DMS153 treated with DMSO at 0.1 percent for 48 hours (cell line): ENCODE data around the gene AIF1.

Experiments used
- DNase-seq: peaks from one replicate; lab custom pipeline; 2025; ENCODE audit not compliant: unreplicated experiment; lab: John Stamatoyannopoulos, UW

Gene AIF1

GRCh38 chr6:31614684-31615578 is at the start of gene AIF1:
TSS of gene AIF1 (plus strand) at chr6:31615234. CDS start at chr6:31615330, 96 bp downstream.
- no peak for DNase-seq

GRCh38 chr6:31567531-31568370 is 47.3 kb upstream of the AIF1 start:
- no peak for DNase-seq

DNA sequence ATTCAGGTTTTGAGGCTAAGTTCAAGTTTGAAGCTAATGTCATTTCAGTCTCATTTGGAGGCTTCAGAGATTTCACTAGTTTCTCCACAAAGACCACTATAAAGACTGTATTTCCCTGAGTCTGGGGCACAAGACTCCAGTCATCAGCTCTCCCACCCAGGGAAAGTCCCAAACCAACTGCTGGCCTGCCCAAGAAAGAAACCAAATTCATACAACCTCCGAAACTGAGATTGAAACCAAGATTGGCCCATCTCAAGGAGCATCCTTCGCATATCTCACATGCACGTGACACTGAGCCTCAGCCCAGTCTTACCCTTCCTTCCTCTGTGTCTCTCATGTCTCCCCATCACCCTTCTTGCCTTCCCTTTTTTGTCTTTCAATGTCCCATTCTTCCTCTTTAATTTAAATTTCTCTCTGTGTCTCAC is 46.5 kb upstream of the AIF1 start:
- DNase-seq = no peak

DNA sequence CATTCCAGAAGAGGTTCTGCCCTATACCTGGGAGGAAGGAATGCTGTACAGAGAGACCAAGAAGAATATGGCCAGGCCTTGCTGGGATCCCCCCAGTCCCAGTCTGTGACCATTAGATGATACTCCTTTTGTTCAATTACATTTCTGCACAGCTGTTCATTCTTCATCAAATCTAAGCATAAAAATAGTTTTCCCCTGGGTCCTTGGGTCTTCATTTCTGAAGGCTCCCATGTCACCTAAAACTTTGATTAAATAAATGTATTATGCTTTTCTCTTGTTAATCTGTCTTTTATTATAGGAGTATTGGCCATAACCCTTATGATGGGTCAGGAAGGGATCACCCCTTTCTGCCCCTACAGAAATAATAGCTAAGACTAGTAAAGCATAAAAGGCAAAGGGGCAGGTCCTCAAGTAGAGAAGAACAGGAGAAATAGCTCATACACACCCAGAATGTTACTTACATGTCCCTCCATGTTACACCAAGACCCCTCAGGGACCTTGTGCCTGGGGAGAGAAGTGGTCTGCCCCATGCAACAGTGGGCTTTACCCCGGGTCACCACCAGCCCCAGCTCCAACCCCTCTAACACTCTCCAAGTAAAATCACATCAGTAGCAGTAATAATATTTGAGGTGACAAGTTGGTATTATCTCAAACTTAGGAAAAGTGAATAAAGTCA is 45.0 kb upstream of the AIF1 start:
- DNase-seq = no peak

GRCh38 chr6:31572041-31572911 is 42.8 kb upstream of the AIF1 start, which contains the start of gene LTA:
TSS of gene LTA (plus strand) at chr6:31572289. CDS start at chr6:31572743, 454 bp downstream.
- DNase-seq = no peak

GRCh38 chr6:31573239-31574105 is 41.6 kb upstream of the AIF1 start:
- DNase-seq = no peak

DNA sequence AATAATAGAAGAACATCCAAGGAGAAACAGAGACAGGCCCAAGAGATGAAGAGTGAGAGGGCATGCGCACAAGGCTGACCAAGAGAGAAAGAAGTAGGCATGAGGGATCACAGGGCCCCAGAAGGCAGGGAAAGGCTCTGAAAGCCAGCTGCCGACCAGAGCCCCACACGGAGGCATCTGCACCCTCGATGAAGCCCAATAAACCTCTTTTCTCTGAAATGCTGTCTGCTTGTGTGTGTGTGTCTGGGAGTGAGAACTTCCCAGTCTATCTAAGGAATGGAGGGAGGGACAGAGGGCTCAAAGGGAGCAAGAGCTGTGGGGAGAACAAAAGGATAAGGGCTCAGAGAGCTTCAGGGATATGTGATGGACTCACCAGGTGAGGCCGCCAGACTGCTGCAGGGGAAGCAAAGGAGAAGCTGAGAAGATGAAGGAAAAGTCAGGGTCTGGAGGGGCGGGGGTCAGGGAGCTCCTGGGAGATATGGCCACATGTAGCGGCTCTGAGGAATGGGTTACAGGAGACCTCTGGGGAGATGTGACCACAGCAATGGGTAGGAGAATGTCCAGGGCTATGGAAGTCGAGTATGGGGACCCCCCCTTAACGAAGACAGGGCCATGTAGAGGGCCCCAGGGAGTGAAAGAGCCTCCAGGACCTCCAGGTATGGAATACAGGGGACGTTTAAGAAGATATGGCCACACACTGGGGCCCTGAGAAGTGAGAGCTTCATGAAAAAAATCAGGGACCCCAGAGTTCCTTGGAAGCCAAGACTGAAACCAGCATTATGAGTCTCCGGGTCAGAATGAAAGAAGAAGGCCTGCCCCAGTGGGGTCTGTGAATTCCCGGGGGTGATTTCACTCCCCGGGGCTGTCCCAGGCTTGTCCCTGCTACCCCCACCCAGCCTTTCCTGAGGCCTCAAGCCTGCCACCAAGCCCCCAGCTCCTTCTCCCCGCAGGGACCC is 40.6 kb upstream of the AIF1 start:
- no peak for DNase-seq

GRCh38 chr6:31575335-31575901 is 39.6 kb upstream of the AIF1 start, which contains the start of gene TNF:
TSS of gene TNF (plus strand) at chr6:31575565. CDS start at chr6:31575742, 177 bp downstream.
- DNase-seq = no peak

GRCh38 chr6:31575952-31576685 is 38.9 kb upstream of the AIF1 start:
- DNase-seq = no peak

DNA sequence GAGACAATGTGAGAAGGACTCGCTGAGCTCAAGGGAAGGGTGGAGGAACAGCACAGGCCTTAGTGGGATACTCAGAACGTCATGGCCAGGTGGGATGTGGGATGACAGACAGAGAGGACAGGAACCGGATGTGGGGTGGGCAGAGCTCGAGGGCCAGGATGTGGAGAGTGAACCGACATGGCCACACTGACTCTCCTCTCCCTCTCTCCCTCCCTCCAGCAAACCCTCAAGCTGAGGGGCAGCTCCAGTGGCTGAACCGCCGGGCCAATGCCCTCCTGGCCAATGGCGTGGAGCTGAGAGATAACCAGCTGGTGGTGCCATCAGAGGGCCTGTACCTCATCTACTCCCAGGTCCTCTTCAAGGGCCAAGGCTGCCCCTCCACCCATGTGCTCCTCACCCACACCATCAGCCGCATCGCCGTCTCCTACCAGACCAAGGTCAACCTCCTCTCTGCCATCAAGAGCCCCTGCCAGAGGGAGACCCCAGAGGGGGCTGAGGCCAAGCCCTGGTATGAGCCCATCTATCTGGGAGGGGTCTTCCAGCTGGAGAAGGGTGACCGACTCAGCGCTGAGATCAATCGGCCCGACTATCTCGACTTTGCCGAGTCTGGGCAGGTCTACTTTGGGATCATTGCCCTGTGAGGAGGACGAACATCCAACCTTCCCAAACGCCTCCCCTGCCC is 38.0 kb upstream of the AIF1 start:
- DNase-seq = no peak

- no peak for DNase-seq
Observed at GRCh38 chr6:31577579-31577966, 37.5 kb upstream of the AIF1 start.

GRCh38 chr6:31578184-31579118 is 36.6 kb upstream of the AIF1 start:
- DNase-seq = no peak

DNA sequence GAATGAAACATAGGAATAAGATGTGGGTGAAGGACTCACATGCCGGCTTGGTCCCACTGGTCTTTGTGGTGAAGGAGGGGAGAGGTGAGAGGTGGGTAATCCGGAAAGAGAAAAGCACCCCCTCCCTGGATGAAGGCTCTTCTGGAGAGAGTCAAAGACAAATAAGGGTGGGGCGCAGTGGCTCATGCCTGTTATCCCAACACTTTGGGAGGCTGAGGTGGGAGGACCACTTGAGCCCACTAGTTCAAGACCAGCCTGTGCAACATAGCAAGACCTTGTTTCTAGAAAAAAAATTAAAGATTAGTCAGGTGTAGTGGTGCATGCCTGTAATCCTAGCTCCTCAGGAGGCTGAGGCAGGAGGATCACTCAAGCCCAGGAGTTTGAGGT is 35.9 kb upstream of the AIF1 start:
- no peak for DNase-seq

- DNase-seq = no peak
Observed at GRCh38 chr6:31579546-31580437, 35.2 kb upstream of the AIF1 start.

DNA sequence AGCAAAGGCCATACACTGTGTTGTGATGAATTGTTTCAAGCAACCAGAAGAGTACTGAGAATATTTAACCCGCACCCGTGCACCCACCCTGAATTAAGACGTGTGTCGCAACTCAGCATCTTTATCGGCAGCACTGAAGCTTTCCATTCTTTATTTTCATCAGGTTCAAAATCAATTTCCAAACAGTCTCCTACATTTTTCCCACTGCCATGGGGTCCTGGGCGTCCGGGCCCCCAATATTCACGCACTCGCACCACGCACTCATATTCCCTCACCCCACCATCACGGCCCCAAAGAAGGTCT is 34.6 kb upstream of the AIF1 start:
- DNase-seq = no peak
